Activated naive CD8-positive, alpha-beta T cell treated with anti-CD3 and anti-CD28 coated beads, Interleukin-2, amount 50 U/mL, for 24 hours (primary cell): Measurements from ENCODE around the gene COX14.

Experiments used
- ATAC-seq: fragments of 150-1000 bp; cut with Tn5 transposase; one replicate; pipeline ENCODE4 v1.10.0; 2021
- DNase-seq: peaks from one replicate; pipeline ENCODE4 v3.0.0; 2021
- H3K27ac Mint-ChIP-seq: one replicate; pipeline ENCODE4 v1.8.0; 2021; ENCODE audit warnings: mild to moderate bottlenecking, mixed read lengths
- H3K27me3 Mint-ChIP-seq: one replicate; pipeline ENCODE4 v1.8.0; 2021; ENCODE audit warnings: mixed read lengths
- H3K36me3 Mint-ChIP-seq: one replicate; pipeline ENCODE4 v1.8.0; 2021; ENCODE audit warnings: low read depth, mixed read lengths
- H3K4me1 Mint-ChIP-seq: one replicate; pipeline ENCODE4 v1.8.0; 2021; ENCODE audit warnings: mixed read lengths
- H3K4me3 Mint-ChIP-seq: one replicate; pipeline ENCODE4 v1.8.0; 2021; ENCODE audit warnings: mild to moderate bottlenecking, moderate library complexity, mixed read lengths
- H3K9me3 Mint-ChIP-seq: one replicate; pipeline ENCODE4 v1.8.0; 2021; ENCODE audit warnings: mixed read lengths

The COX14 gene

GRCh38 chr12:50097952-50098351 lies 14.1 kb upstream of the COX14 start:
- DNase-seq (no peak), ATAC-seq (no peak)
- Mint-ChIP-seq H3K4me1 (no peaks in the 10 kb centered on the region), H3K27ac (no peak overlapping the region), H3K9me3 (no peaks in the 10 kb centered on the region), H3K36me3 (peaks cover 56% of the 10 kb centered on the region), H3K27me3 (no peaks in the 10 kb centered on the region), H3K4me3 (no peak overlapping the region)

- Mint-ChIP-seq H3K4me1 (peaks cover 3% of the 10 kb centered on the region), H3K4me3 (no peak overlapping the region), H3K9me3 (no peaks in the 10 kb centered on the region), H3K36me3 (peaks cover 50% of the 10 kb centered on the region), H3K27me3 (no peaks in the 10 kb centered on the region), H3K27ac (no peak overlapping the region)
- DNase-seq, result no peak
- ATAC-seq, result no peak
Observed at GRCh38 chr12:50099302-50100008, 12.6 kb upstream of the COX14 start.

GRCh38 chr12:50100561-50100960 lies 11.5 kb upstream of the COX14 start:
- Mint-ChIP-seq H3K36me3 (peaks cover 42% of the 10 kb centered on the region), H3K27ac (no peak overlapping the region), H3K4me1 (peaks cover 3% of the 10 kb centered on the region), H3K4me3 (no peak overlapping the region), H3K9me3 (no peaks in the 10 kb centered on the region), H3K27me3 (no peaks in the 10 kb centered on the region)
- DNase-seq, result no peak
- no peak for ATAC-seq

GRCh38 chr12:50101663-50102062 lies 10.4 kb upstream of the COX14 start:
- ATAC-seq, result no peak
- no peak overlapping the region for H3K27ac Mint-ChIP-seq

GRCh38 chr12:50102131-50102531 lies 9.9 kb upstream of the COX14 start:
- no peak for DNase-seq
- ATAC-seq, result no peak
- Mint-ChIP-seq H3K4me1 (peaks cover 3% of the 10 kb centered on the region), H3K36me3 (peaks cover 28% of the 10 kb centered on the region), H3K9me3 (no peaks in the 10 kb centered on the region), H3K4me3 (no peak overlapping the region), H3K27me3 (no peaks in the 10 kb centered on the region), H3K27ac (no peak overlapping the region)

More at GRCh38 chr12:50101663-50102062, 10.4 kb upstream of the COX14 start:
- Mint-ChIP-seq H3K9me3 (no peaks in the 10 kb centered on the region), H3K27me3 (no peaks in the 10 kb centered on the region), H3K4me1 (peaks cover 3% of the 10 kb centered on the region), H3K36me3 (peaks cover 31% of the 10 kb centered on the region), H3K4me3 (no peak overlapping the region)
- DNase-seq, result no peak

- Mint-ChIP-seq H3K4me1 (peaks cover 3% of the 10 kb centered on the region), H3K36me3 (peaks cover 27% of the 10 kb centered on the region), H3K27ac (no peak overlapping the region), H3K9me3 (no peaks in the 10 kb centered on the region), H3K4me3 (no peak overlapping the region), H3K27me3 (no peaks in the 10 kb centered on the region)
- DNase-seq (no peak), ATAC-seq (peak; percentile 16)
Observed at GRCh38 chr12:50102646-50103309, 9.3 kb upstream of the COX14 start.

GRCh38 chr12:50103351-50103750 lies 8.7 kb upstream of the COX14 start:
- Mint-ChIP-seq H3K9me3 (no peaks in the 10 kb centered on the region), H3K4me1 (peaks cover 3% of the 10 kb centered on the region), H3K36me3 (peaks cover 23% of the 10 kb centered on the region), H3K27me3 (no peaks in the 10 kb centered on the region), H3K4me3 (no peak overlapping the region), H3K27ac (no peak overlapping the region)
- ATAC-seq (no peak), DNase-seq (no peak)

GRCh38 chr12:50103767-50104321 lies 8.2 kb upstream of the COX14 start, which contains the start of gene GPD1:
Gene GPD1 (plus strand): TSS chr12:50104008. CDS start chr12:50104051, 43 bp downstream.
- no peak within 1 kb of the TSS for H3K27ac Mint-ChIP-seq
- H3K4me1 Mint-ChIP-seq, result peaks cover 4% of the 10 kb centered on the region
- H3K4me3 Mint-ChIP-seq, result no peak within 1 kb of the TSS
- ATAC-seq, result peak; percentile 60
- H3K36me3 Mint-ChIP-seq, result peaks cover 19% of the 10 kb centered on the region
- no peak for DNase-seq
- H3K27me3 Mint-ChIP-seq, result no peaks in the 10 kb centered on the region
- no peaks in the 10 kb centered on the region for H3K9me3 Mint-ChIP-seq

- no peak for ATAC-seq
- no peak overlapping the region for H3K27ac Mint-ChIP-seq
- no peaks in the 10 kb centered on the region for H3K27me3 Mint-ChIP-seq
- H3K36me3 Mint-ChIP-seq, result peaks cover 12% of the 10 kb centered on the region
- H3K9me3 Mint-ChIP-seq, result no peaks in the 10 kb centered on the region
- peaks cover 8% of the 10 kb centered on the region for H3K4me1 Mint-ChIP-seq
- no peak overlapping the region for H3K4me3 Mint-ChIP-seq
- DNase-seq, result no peak
Observed at GRCh38 chr12:50104417-50105366, 7.3 kb upstream of the COX14 start.

- ATAC-seq (no peak), DNase-seq (no peak)
- H3K9me3 Mint-ChIP-seq, result no peaks in the 10 kb centered on the region
- no peaks in the 10 kb centered on the region for H3K27me3 Mint-ChIP-seq
- H3K36me3 Mint-ChIP-seq, result peaks cover 8% of the 10 kb centered on the region
- no peak overlapping the region for H3K27ac Mint-ChIP-seq
- no peak overlapping the region for H3K4me3 Mint-ChIP-seq
- peaks cover 20% of the 10 kb centered on the region for H3K4me1 Mint-ChIP-seq
Observed at GRCh38 chr12:50105913-50106450, 6.1 kb upstream of the COX14 start.

- DNase-seq, result no peak
- Mint-ChIP-seq H3K4me1 (peaks cover 25% of the 10 kb centered on the region), H3K9me3 (no peaks in the 10 kb centered on the region), H3K27me3 (no peaks in the 10 kb centered on the region), H3K36me3 (peaks cover 2% of the 10 kb centered on the region), H3K4me3 (no peak overlapping the region), H3K27ac (no peak overlapping the region)
- ATAC-seq, result no peak
Observed at GRCh38 chr12:50106907-50107306, 5.1 kb upstream of the COX14 start.

GRCh38 chr12:50107416-50108268 lies 4.4 kb upstream of the COX14 start:
- no peak overlapping the region for H3K27ac Mint-ChIP-seq
- DNase-seq (no peak), ATAC-seq (no peak)
- H3K36me3 Mint-ChIP-seq, result peaks cover 4% of the 10 kb centered on the region
- H3K4me3 Mint-ChIP-seq, result no peak overlapping the region
- no peaks in the 10 kb centered on the region for H3K9me3 Mint-ChIP-seq
- no peaks in the 10 kb centered on the region for H3K27me3 Mint-ChIP-seq
- H3K4me1 Mint-ChIP-seq, result peaks cover 28% of the 10 kb centered on the region

- ATAC-seq (no peak), DNase-seq (no peak)
- Mint-ChIP-seq H3K9me3 (no peaks in the 10 kb centered on the region), H3K27ac (peak overlapping the region; percentile 42), H3K4me3 (no peak overlapping the region), H3K36me3 (peaks cover 5% of the 10 kb centered on the region), H3K27me3 (no peaks in the 10 kb centered on the region), H3K4me1 (peaks cover 34% of the 10 kb centered on the region)
Observed at GRCh38 chr12:50109319-50109718, 2.7 kb upstream of the COX14 start.
